Testis (tissue), 3 donors: ENCODE measurements around the gene SEC24D. TPM values are rescaled to one million over a fixed set of nuclear protein-coding genes. Genes with fewer than 3 reads are reported as not detected.

Source experiments
- DNase-seq: peaks from one replicate; pipeline ENCODE4 v3.0.0-alpha.2; 2019
- H3K27ac ChIP-seq, 2 donors: fragments of 200-600 bp; sonication (generic); one replicate each; pipeline ENCODE4 v1.5.1; 2019
- H3K27me3 ChIP-seq: fragments of 200-600 bp; sonication (generic); one replicate; pipeline ENCODE4 v1.5.1; 2019
- H3K36me3 ChIP-seq: fragments of 200-600 bp; sonication (generic); one replicate; pipeline ENCODE4 v1.5.1; 2017; ENCODE audit warnings: low read depth; ENCODE audit errors: missing control alignments
- H3K4me1 ChIP-seq: fragments of 200-600 bp; sonication (generic); one replicate; pipeline ENCODE4 v1.5.1; 2019
- H3K4me3 ChIP-seq, 2 donors: fragments of 200-600 bp; sonication (generic); one replicate each; pipeline ENCODE4 v1.5.1; 2017 to 2019
- H3K9me3 ChIP-seq: fragments of 200-600 bp; sonication (generic); one replicate; pipeline ENCODE4 v1.5.1; 2017
- POLR2A ChIP-seq: fragments of 450-650 bp; IDR thresholded peaks from one replicate; pipeline ENCODE4 v1.6.1; 2017; ENCODE audit warnings: antibody characterized with exemption, mild to moderate bottlenecking, moderate library complexity
- WGBS, 2 donors: methylation state at CpG; one replicate each; pipeline ENCODE4 v1.1.5; 2018; 5-methylcytosine and 5-hydroxymethylcytosine counted together
- intact Hi-C: fragments of 100-400 bp; cut with DNase I; formaldehyde crosslinking; loops from one replicate; pipeline ENCODE4 v1.15.1; 2023; ENCODE audit warnings: low total_unique reads
- polyA plus RNA-seq: library from polyadenylated mRNA; stranded (reverse); fragments of 350-450 nt; fragmentation: Illumina TruSeq; extraction: RNeasy Lipid Tissue Mini Kit (QIAGEN cat#74804); gene quantifications from one replicate; pipeline ENCODE4 v1.2.3, GENCODE V29; 2014; ENCODE audit warnings: low read depth, low replicate concordance; ENCODE audit not compliant: insufficient read depth
- total RNA-seq, 2 donors: library from RNA; depleted of rRNA; stranded (reverse); fragments of >200 nt; gene quantifications; one replicate each; pipeline ENCODE4 v1.2.3, GENCODE V29; 2016
- TF ChIP-seq, protein P1 (sequence below), 3 experiments: fragments of 450-650 bp in 2 of 3; fragments of 200-600 bp in 1 of 3; sonication (generic) in 1 of 3; IDR thresholded peaks; one replicate each; pipeline ENCODE4 v1.5.1; 2016 to 2019; ENCODE audit warnings: antibody characterized with exemption in 3 of 3, mild to moderate bottlenecking in 2 of 3, moderate library complexity in 1 of 3

Gene SEC24D
- total and polyA plus RNA-seq, 3 donors from 2014 or later, result 53.4 to 74.1 (median 62.2) TPM

DNA sequence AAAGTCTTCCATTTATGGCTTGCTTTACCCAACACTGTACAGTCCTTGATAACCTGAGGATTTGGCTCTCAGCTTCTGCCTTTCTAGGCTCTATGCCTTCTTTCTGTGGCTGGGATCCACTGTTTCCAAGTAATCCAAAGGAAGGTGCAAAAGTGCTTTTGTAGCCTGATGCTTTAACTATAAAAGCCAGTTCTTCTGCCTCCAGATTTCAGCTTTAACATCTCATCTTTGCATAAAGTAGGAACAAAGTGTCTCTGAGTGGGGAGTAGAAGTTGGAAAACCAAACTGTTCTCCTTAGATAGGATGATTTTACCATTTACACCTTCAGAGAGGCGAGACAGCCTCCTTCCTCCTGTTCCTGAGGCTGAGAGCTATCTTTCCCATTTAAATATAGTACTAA is 11.1 kb upstream of the SEC24D start:
- WGBS, 2 donors, result 38 to 65% methylated on average over 1 of the region's 1 CpG
- no peaks in the 10 kb centered on the region for H3K27me3 ChIP-seq
- no peaks in the 10 kb centered on the region for H3K9me3 ChIP-seq
- intact Hi-C loops, result no loop called here
- no peak for DNase-seq
- no peaks in the 10 kb centered on the region for H3K36me3 ChIP-seq
- no peaks in the 10 kb centered on the region for H3K4me1 ChIP-seq
- TF ChIP-seq, protein P1, sequence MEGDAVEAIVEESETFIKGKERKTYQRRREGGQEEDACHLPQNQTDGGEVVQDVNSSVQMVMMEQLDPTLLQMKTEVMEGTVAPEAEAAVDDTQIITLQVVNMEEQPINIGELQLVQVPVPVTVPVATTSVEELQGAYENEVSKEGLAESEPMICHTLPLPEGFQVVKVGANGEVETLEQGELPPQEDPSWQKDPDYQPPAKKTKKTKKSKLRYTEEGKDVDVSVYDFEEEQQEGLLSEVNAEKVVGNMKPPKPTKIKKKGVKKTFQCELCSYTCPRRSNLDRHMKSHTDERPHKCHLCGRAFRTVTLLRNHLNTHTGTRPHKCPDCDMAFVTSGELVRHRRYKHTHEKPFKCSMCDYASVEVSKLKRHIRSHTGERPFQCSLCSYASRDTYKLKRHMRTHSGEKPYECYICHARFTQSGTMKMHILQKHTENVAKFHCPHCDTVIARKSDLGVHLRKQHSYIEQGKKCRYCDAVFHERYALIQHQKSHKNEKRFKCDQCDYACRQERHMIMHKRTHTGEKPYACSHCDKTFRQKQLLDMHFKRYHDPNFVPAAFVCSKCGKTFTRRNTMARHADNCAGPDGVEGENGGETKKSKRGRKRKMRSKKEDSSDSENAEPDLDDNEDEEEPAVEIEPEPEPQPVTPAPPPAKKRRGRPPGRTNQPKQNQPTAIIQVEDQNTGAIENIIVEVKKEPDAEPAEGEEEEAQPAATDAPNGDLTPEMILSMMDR (IDR thresholded peaks at IDR 0.05), result no peak
- TF ChIP-seq POLR2A, result no peak
- H3K27ac ChIP-seq, result no peak overlapping the region
- H3K4me3 ChIP-seq, result no peak overlapping the region

DNA sequence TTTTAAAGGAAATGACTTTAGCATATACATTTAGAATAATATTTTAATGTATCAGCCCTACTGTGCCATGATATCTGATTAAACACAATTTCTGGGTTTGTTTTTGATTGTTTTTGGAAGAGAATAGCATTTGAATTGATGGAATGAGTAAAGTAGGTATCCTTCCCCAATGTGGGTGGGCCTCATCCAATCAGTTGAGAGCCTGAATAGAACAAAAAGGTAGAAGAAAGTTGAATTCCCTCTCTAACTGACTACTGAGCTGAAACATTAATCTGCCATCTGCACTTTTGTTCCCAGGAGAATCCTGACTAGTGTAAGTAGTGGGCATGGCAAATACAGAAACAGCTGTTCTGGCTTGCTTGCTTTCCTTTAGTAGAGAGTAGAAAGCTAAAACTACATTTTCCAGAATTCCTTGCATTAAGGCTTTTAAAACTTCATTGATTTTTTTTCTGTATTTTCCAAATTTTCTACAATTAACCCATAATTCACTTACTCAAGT is 9.7 kb upstream of the SEC24D start:
- intact Hi-C loops, result no loop called here

DNA sequence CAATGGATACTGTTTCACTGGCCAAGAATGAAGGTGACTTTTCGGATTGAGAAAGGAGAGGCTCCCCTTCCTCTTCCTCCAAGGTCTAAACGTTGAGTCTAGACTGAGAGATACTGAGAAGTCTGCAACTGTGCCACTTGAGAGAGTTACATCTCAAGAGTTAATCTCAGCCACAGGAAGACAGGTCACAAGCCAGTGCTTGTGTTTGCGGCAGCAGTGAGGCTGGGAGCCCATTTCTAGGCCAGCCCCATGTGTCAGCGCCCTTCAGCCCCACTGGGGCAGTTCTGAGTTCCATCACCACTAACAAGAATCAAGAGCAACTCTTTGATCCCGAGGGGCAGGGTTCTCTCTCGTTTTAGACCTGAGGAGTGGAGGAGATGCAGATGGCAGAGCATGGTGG is 7.3 kb upstream of the SEC24D start:
- Histone ChIP-seq H3K4me1 (no peaks in the 10 kb centered on the region), H3K4me3 (no peak overlapping the region), H3K36me3 (no peaks in the 10 kb centered on the region), H3K9me3 (no peaks in the 10 kb centered on the region), H3K27me3 (no peaks in the 10 kb centered on the region), H3K27ac (no peak overlapping the region)
- no peak for DNase-seq
- TF ChIP-seq POLR2A, result no peak
- TF ChIP-seq, protein P1 (IDR thresholded peaks at IDR 0.05), result no peak
- intact Hi-C loops, result no loop called here
- WGBS, 2 donors, result 75 to 87% methylated on average over 6 of the region's 6 CpGs

More for the DNA sequence above, 9.7 kb upstream of the SEC24D start:
- Histone ChIP-seq H3K4me1 (no peaks in the 10 kb centered on the region), H3K9me3 (no peaks in the 10 kb centered on the region), H3K27me3 (no peaks in the 10 kb centered on the region), H3K36me3 (no peaks in the 10 kb centered on the region), H3K27ac (no peak overlapping the region), H3K4me3 (no peak overlapping the region)
- DNase-seq, result no peak
- TF ChIP-seq POLR2A, result no peak
- TF ChIP-seq, protein P1 (IDR thresholded peaks at IDR 0.05), result no peak

DNA sequence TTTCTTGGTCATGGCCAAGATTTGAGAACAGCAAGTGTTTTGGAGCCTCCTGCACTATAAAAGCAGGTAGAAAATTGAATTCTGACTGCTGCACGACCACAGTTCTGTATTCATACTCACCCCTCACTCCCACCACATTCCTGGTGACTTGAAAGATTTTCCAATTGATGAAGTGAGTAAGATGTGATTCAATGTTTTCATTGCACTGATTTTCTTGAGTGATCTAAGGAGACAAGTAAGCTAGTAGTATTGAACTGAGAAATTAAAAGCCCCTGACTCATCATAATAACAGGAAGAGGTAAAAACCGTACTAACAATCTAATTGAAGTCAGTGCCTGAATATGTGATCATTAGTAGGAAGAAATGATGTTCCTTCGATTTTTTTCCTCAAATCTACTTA is 6.1 kb upstream of the SEC24D start:
- Histone ChIP-seq H3K4me1 (no peaks in the 10 kb centered on the region), H3K36me3 (no peaks in the 10 kb centered on the region), H3K27ac (no peak overlapping the region), H3K27me3 (no peaks in the 10 kb centered on the region), H3K9me3 (no peaks in the 10 kb centered on the region), H3K4me3 (no peak overlapping the region)
- DNase-seq, result no peak
- TF ChIP-seq, protein P1 (IDR thresholded peaks at IDR 0.05), result no peak
- TF ChIP-seq POLR2A, result no peak
- WGBS, 2 donors, result 74 to 85% methylated on average over 3 of the region's 3 CpGs
- intact Hi-C loops, result no loop called here

DNA sequence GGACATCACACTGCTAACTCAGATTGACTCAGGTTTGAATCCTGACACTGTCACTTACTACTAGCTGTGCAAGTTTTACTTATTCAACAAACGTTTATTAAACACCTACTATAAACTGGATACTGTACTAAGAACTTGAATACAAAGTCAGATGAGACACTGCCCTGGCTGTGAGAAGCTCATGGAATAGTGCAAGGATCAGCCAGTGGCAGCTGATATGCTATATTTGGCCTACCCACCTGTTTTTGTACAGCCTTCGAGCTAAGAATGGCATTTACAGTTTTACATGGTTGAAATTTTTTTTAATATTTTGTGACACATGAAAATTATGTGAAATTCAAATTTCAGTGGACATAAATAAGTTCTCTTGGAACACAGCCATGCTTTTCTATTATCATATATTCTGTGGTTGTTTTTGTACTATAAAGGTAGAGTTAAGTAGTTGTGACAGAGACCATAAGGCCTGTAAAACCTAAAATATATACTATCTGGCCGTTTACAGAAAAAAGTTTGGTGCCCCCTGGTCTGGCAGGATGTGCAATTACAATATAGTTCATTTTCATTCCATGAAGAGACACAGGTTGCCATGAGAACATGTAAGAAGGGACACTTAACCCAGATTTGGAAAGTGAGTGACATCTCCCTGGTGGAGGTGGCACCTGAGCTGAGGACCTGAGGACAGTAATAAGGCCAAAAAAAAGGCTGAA is 3.4 kb upstream of the SEC24D start:
- TF ChIP-seq POLR2A, result no peak
- TF ChIP-seq, protein P1 (IDR thresholded peaks at IDR 0.05), result no peak
- H3K27ac ChIP-seq, result no peak overlapping the region
- H3K4me3 ChIP-seq, result no peak overlapping the region
- no peak for DNase-seq
- 76 to 81% methylated on average over 3 of the region's 3 CpGs for WGBS, 2 donors
- H3K9me3 ChIP-seq, result no peaks in the 10 kb centered on the region
- intact Hi-C loops, result no loop called here
- peaks cover 4% of the 10 kb centered on the region for H3K4me1 ChIP-seq
- H3K36me3 ChIP-seq, result no peaks in the 10 kb centered on the region
- H3K27me3 ChIP-seq, result no peaks in the 10 kb centered on the region
